CD4-positive, alpha-beta T cell treated with Interleukin-4 for 1 hour (primary cell): ENCODE measurements around the gene ZSWIM6.

ENCODE experiments used
- DNase-seq, 2 donors: peaks; one replicate each; pipeline ENCODE4 v3.0.0-alpha.2; 2020 to 2022

ZSWIM6 gene

GRCh38 chr5:61331407-61332357 lies at the start of gene ZSWIM6:
Gene ZSWIM6 (plus strand): TSS chr5:61332258. CDS start chr5:61332273, 15 bp downstream.
- peak; percentile 99 for DNase-seq

GRCh38 chr5:61283471-61283870 lies 48.6 kb upstream of the ZSWIM6 start:
- no peak for DNase-seq

GRCh38 chr5:61285531-61285930 lies 46.5 kb upstream of the ZSWIM6 start:
- no peak for DNase-seq

- DNase-seq, result no peak
These were observed 45.5 kb upstream of the ZSWIM6 start for GRCh38 chr5:61286446-61287132.

GRCh38 chr5:61287474-61287873 lies 44.6 kb upstream of the ZSWIM6 start:
- DNase-seq, result no peak

- DNase-seq, result no peak
These were observed 42.8 kb upstream of the ZSWIM6 start for GRCh38 chr5:61289241-61289640.

GRCh38 chr5:61289669-61290306 lies 42.3 kb upstream of the ZSWIM6 start:
- no peak for DNase-seq

- no peak for DNase-seq
These were observed 41.3 kb upstream of the ZSWIM6 start for GRCh38 chr5:61290791-61291210.

GRCh38 chr5:61292062-61292657 lies 39.9 kb upstream of the ZSWIM6 start:
- DNase-seq, result no peak

GRCh38 chr5:61293071-61293470 lies 39.0 kb upstream of the ZSWIM6 start:
- DNase-seq, result no peak

GRCh38 chr5:61293873-61294272 lies 38.2 kb upstream of the ZSWIM6 start:
- no peak for DNase-seq

GRCh38 chr5:61295365-61295764 lies 36.7 kb upstream of the ZSWIM6 start:
- DNase-seq, result no peak

GRCh38 chr5:61298066-61298465 lies 34.0 kb upstream of the ZSWIM6 start:
- no peak for DNase-seq

GRCh38 chr5:61298580-61298979 lies 33.5 kb upstream of the ZSWIM6 start:
- no peak for DNase-seq

- no peak for DNase-seq
These were observed 32.8 kb upstream of the ZSWIM6 start for GRCh38 chr5:61299261-61299681.

GRCh38 chr5:61301341-61302199 lies 30.5 kb upstream of the ZSWIM6 start:
- no peak for DNase-seq

GRCh38 chr5:61302200-61302563 lies 29.9 kb upstream of the ZSWIM6 start:
- DNase-seq, result no peak

GRCh38 chr5:61303346-61303745 lies 28.7 kb upstream of the ZSWIM6 start:
- no peak for DNase-seq

GRCh38 chr5:61304590-61305381 lies 27.3 kb upstream of the ZSWIM6 start:
- peak in 1 of 2 donors; percentile 29 for DNase-seq

- no peak for DNase-seq
These were observed 25.4 kb upstream of the ZSWIM6 start for GRCh38 chr5:61306531-61307131.

- DNase-seq, result no peak
These were observed 24.9 kb upstream of the ZSWIM6 start for GRCh38 chr5:61307191-61307590.
